HCT116 (cell line): Measurements from ENCODE around the gene PAPPA2. TPM values are rescaled to one million over a fixed set of nuclear protein-coding genes. Genes with fewer than 3 reads are reported as not detected.

ENCODE experiments used
- ATAC-seq: fragments of 200-7000 bp; cut with Tn5 transposase; 2 replicates; pipeline ENCODE4 v1.9.1; 2020; ENCODE audit warnings: mild to moderate bottlenecking, moderate library complexity
- BruUV-seq: library from RNA; stranded (reverse); fragments of 400-500 nt; replicated peaks from 2 replicates; lab custom pipeline; 2021; lab: Mats Ljungman, UMichigan
- CTCF ChIA-PET: fragments of 300-600 bp; sonication (Branson Sonifier 250); formaldehyde crosslinking; loops from one replicate; lab custom pipeline; 2021; ENCODE audit warnings: antibody characterized with exemption; lab: Charles Lee
- POLR2A ChIA-PET: fragments of 300-600, 350-600 bp; sonication (Branson Sonifier 250); formaldehyde crosslinking; loops from one replicate; lab custom pipeline; 2021; ENCODE audit warnings: antibody characterized with exemption; lab: Charles Lee
- RAD21 ChIA-PET, 2 experiments: fragments of 300-600 bp; sonication (Branson Sonifier 250); formaldehyde crosslinking; loops; one replicate each; lab custom pipeline; 2023; ENCODE audit warnings: low total read pairs in 2 of 2; ENCODE audit not compliant: uncharacterized antibody in 2 of 2, unreplicated experiment in 2 of 2, low non-redundant PET in 1 of 2; lab: Charles Lee
- DNase-seq: peaks from one replicate; pipeline ENCODE4 v3.0.0-alpha.2; 2010; ENCODE audit warnings: low read depth, low spot score
- H2AFZ ChIP-seq: fragments of 200-600 bp; shearing (Covaris generic), sonication (generic); 2 replicates; pipeline ENCODE4 v1.6.1; 2017; ENCODE audit warnings: low read depth, mixed run types, mixed read lengths, antibody characterized with exemption, low read length; ENCODE audit not compliant: poor library complexity, severe bottlenecking
- H3K27ac ChIP-seq: 2 replicates; pipeline ENCODE4 v1.5.1; 2012; ENCODE audit warnings: low read depth, low read length
- H3K27me3 ChIP-seq: fragments of 200-600 bp; sonication (generic); 2 replicates; pipeline ENCODE4 v1.6.1; 2016; ENCODE audit warnings: mixed run types, low read length, mixed read lengths; ENCODE audit not compliant: insufficient read depth
- H3K36me3 ChIP-seq, 2 experiments: fragments of 200-500 bp in 1 of 2; fragments of 200-600 bp in 1 of 2; sonication (Bioruptor generic) in 1 of 2; sonication (generic) in 1 of 2; 2 replicates each; pipeline versions ENCODE4 v1.5.1 to v1.6.1; 2014 to 2016; ENCODE audit warnings: low read length in 2 of 2, inconsistent platforms in 1 of 2, mixed read lengths in 1 of 2, mixed run types in 1 of 2; ENCODE audit not compliant: insufficient read depth in 2 of 2, control insufficient read depth in 1 of 2
- H3K4me1 ChIP-seq, 2 experiments: fragments of 200-600 bp in 1 of 2; sonication (generic) in 1 of 2; 2 replicates each; pipeline versions ENCODE4 v1.5.1 to v1.6.1; 2012 to 2017; ENCODE audit warnings: low read length in 2 of 2, inconsistent platforms in 1 of 2, mild to moderate bottlenecking in 1 of 2, mixed read lengths in 1 of 2, mixed run types in 1 of 2, moderate library complexity in 1 of 2; ENCODE audit not compliant: insufficient read depth in 2 of 2, control insufficient read depth in 1 of 2
- H3K4me2 ChIP-seq: fragments of 200-600 bp; sonication (generic); 2 replicates; pipeline ENCODE4 v1.6.1; 2017; ENCODE audit warnings: mixed run types, low read length, mixed read lengths
- H3K4me3 ChIP-seq, 2 experiments: fragments of 200-600 bp in 1 of 2; sonication (generic) in 1 of 2; replicated peaks in 1 of 2; 2 replicates each; pipeline ENCODE4 v1.5.1; 2011 to 2016; ENCODE audit warnings: low read length in 2 of 2, control low read depth in 1 of 2, low read depth in 1 of 2, mild to moderate bottlenecking in 1 of 2, mixed read lengths in 1 of 2, mixed run types in 1 of 2
- H3K79me2 ChIP-seq: fragments of 200-600 bp; sonication (generic); 2 replicates; pipeline ENCODE4 v1.6.1; 2017; ENCODE audit warnings: mild to moderate bottlenecking, mixed run types, low read length, moderate library complexity, mixed read lengths; ENCODE audit not compliant: insufficient read depth
- H3K9ac ChIP-seq: fragments of 200-600 bp; sonication (generic); 2 replicates; pipeline ENCODE4 v1.6.1; 2016; ENCODE audit warnings: low read length, mixed read lengths
- H3K9me2 ChIP-seq: fragments of 200-600 bp; sonication (generic), shearing (Covaris generic); 2 replicates; pipeline ENCODE4 v1.6.1; 2017; ENCODE audit warnings: mixed run types, mild to moderate bottlenecking, moderate library complexity; ENCODE audit not compliant: insufficient read depth
- H3K9me3 ChIP-seq, 2 experiments: fragments of 200-500 bp in 1 of 2; fragments of 200-600 bp in 1 of 2; sonication (Bioruptor generic) in 1 of 2; sonication (generic) in 1 of 2; 2 replicates each; pipeline ENCODE4 v1.6.1; 2014 to 2017; ENCODE audit warnings: low read length in 2 of 2, mixed read lengths in 2 of 2, inconsistent platforms in 1 of 2, low read depth in 1 of 2, mild to moderate bottlenecking in 1 of 2, mixed run types in 1 of 2, moderate library complexity in 1 of 2; ENCODE audit not compliant: control insufficient read depth in 1 of 2, insufficient read depth in 1 of 2
- H4K20me1 ChIP-seq: fragments of 200-600 bp; sonication (generic), shearing (Covaris generic); 2 replicates; pipeline ENCODE4 v1.6.1; 2017; ENCODE audit warnings: mixed run types, mild to moderate bottlenecking, moderate library complexity; ENCODE audit not compliant: insufficient read depth
- ATF3 ChIP-seq: IDR thresholded peaks from 2 replicates; pipeline ENCODE4 v1.6.1; 2012
- CBX3 ChIP-seq: IDR thresholded peaks from 2 replicates; pipeline ENCODE4 v1.6.1; 2012; ENCODE audit warnings: low read depth
- CTCF ChIP-seq, 3 experiments: fragments of 200-600 bp in 1 of 3; sonication (generic) in 1 of 3; IDR thresholded peaks in 2 of 3; conservative IDR thresholded peaks in 1 of 3; 2 replicates each; pipeline ENCODE4 v1.5.1; 2012 to 2017; ENCODE audit warnings: low read depth in 2 of 3, low read length in 2 of 3, antibody characterized with exemption in 1 of 3, borderline replicate concordance in 1 of 3, control low read depth in 1 of 3, mild to moderate bottlenecking in 1 of 3, mixed read lengths in 1 of 3, mixed run types in 1 of 3, moderate library complexity in 1 of 3; ENCODE audit not compliant: insufficient read depth in 1 of 3
- ELF1 ChIP-seq: IDR thresholded peaks from 2 replicates; pipeline ENCODE4 v1.6.1; 2012; ENCODE audit warnings: low read depth, borderline replicate concordance
- EZH2phosphoT487 ChIP-seq: fragments of 200-600 bp; IDR thresholded peaks from 2 replicates; pipeline ENCODE4 v1.6.1; 2018; ENCODE audit warnings: antibody characterized with exemption, borderline replicate concordance
- JUND ChIP-seq: IDR thresholded peaks from 2 replicates; pipeline ENCODE4 v1.6.1; 2012
- MAX ChIP-seq: IDR thresholded peaks from 2 replicates; pipeline ENCODE4 v1.6.1; 2012
- POLR2A ChIP-seq: IDR thresholded peaks from 2 replicates; pipeline ENCODE4 v1.7.0; 2011; ENCODE audit warnings: borderline replicate concordance; ENCODE audit not compliant: insufficient read depth, insufficient read length; ENCODE audit errors: extremely low read depth
- POLR2AphosphoS5 ChIP-seq: IDR thresholded peaks from 2 replicates; pipeline ENCODE4 v1.6.1; 2011; ENCODE audit warnings: mild to moderate bottlenecking, low read depth, low read length, moderate library complexity
- RAD21 ChIP-seq: IDR thresholded peaks from 2 replicates; pipeline ENCODE4 v1.6.1; 2012; ENCODE audit warnings: low read depth, mild to moderate bottlenecking
- SIN3A ChIP-seq: IDR thresholded peaks from 2 replicates; pipeline ENCODE4 v1.6.1; 2012; ENCODE audit warnings: low read depth
- SP1 ChIP-seq: IDR thresholded peaks from 2 replicates; pipeline ENCODE4 v1.6.1; 2012; ENCODE audit warnings: low read depth
- SRF ChIP-seq: IDR thresholded peaks from 2 replicates; pipeline ENCODE4 v1.6.1; 2012; ENCODE audit warnings: low read depth
- YY1 ChIP-seq: IDR thresholded peaks from 2 replicates; pipeline ENCODE4 v1.6.1; 2011; ENCODE audit warnings: low read length, low read depth, moderate library complexity, mild to moderate bottlenecking; ENCODE audit not compliant: insufficient replicate concordance; ENCODE audit errors: extremely low read depth
- ZBTB33 ChIP-seq: IDR thresholded peaks from 2 replicates; pipeline ENCODE4 v1.6.1; 2011; ENCODE audit warnings: mild to moderate bottlenecking, low read length, moderate library complexity; ENCODE audit not compliant: insufficient replicate concordance; ENCODE audit errors: extremely low read depth
- ZFX ChIP-seq: fragments of 450-650 bp; IDR thresholded peaks from 2 replicates; pipeline ENCODE4 v1.6.1; 2017
- ZNF274 ChIP-seq: fragments of 200-500 bp; sonication (Bioruptor generic); IDR thresholded peaks from 2 replicates; pipeline ENCODE4 v1.6.1; 2014; ENCODE audit warnings: mild to moderate bottlenecking, low read depth, low read length, inconsistent platforms
- intact Hi-C: fragments of 100-400 bp; cut with micrococcal nuclease; formaldehyde crosslinking; loops from 2 replicates; pipeline ENCODE4 v1.10.0; 2022
- total RNA-seq: library from RNA; stranded (reverse); gene quantifications from one replicate; pipeline ENCODE4 v1.2.1, GENCODE V29; 2021; ENCODE audit not compliant: unreplicated experiment

Gene PAPPA2
- total RNA-seq, 1 experiment from 2014 or later, result not detected

GRCh38 chr1:176485083-176485482 is 22.1 kb downstream of the PAPPA2 start:
- ATAC-seq (no peak), DNase-seq (no peak)
- H3K9me2 ChIP-seq, result no peaks in the 10 kb centered on the region
- H3K4me2 ChIP-seq, result no peak overlapping the region
- TF ChIP-seq ELF1 (no peak), EZH2phosphoT487 (no peak), MAX (no peak), JUND (no peak), YY1 (no peak)
- no peaks in the 10 kb centered on the region for H3K9me3 ChIP-seq
- no peaks in the 10 kb centered on the region for H3K36me3 ChIP-seq
- no peak overlapping the region for H3K4me3 ChIP-seq
- ChIA-PET RAD21 (no interaction called here), CTCF (no interaction called here), POLR2A (no interaction called here)
- peaks cover 22% of the 10 kb centered on the region; the same call in 1 of the 2 replicates for H3K27me3 ChIP-seq
- no peaks in the 10 kb centered on the region for H3K4me1 ChIP-seq
- H2AFZ ChIP-seq, result no peak overlapping the region
- no TSS peak for BruUV-seq
- intact Hi-C loops, result no loop called here
- no peaks in the 10 kb centered on the region for H4K20me1 ChIP-seq
- no peaks in the 10 kb centered on the region for H3K79me2 ChIP-seq
- H3K27ac ChIP-seq, result no peak overlapping the region
- no peak overlapping the region for H3K9ac ChIP-seq

GRCh38 chr1:176494436-176494835 is 31.5 kb downstream of the PAPPA2 start:
- no TSS peak for BruUV-seq
- no peak for TF ChIP-seq SRF
- TF ChIP-seq SIN3A, result no peak
- TF ChIP-seq EZH2phosphoT487, result no peak
- no peak for TF ChIP-seq YY1
- no peak for TF ChIP-seq SP1
- no peak for TF ChIP-seq CBX3
- TF ChIP-seq RAD21, result no peak
- TF ChIP-seq ZFX, result no peak
- TF ChIP-seq CTCF (IDR thresholded peaks at IDR 0.05 in 2 of 3, conservative IDR thresholded peaks at IDR 0.05 in 1 of 3; ENCODE audit: borderline replicate concordance in 1 of 3, insufficient read depth in 1 of 3, low read depth in 2 of 3, low read length in 2 of 3), result no peak
- TF ChIP-seq ZBTB33, result no peak
- no peak for TF ChIP-seq ATF3
- TF ChIP-seq ELF1, result no peak
- no peak for TF ChIP-seq ZNF274
- no peak for TF ChIP-seq POLR2AphosphoS5
- TF ChIP-seq POLR2A, result no peak

More at GRCh38 chr1:176494436-176494835, 31.5 kb downstream of the PAPPA2 start:
- ChIA-PET CTCF (no interaction called here), RAD21 (no interaction called here), POLR2A (no interaction called here)
- Histone ChIP-seq H3K9ac (no peak overlapping the region), H4K20me1 (no peaks in the 10 kb centered on the region), H3K9me3 (no peaks in the 10 kb centered on the region), H3K79me2 (no peaks in the 10 kb centered on the region), H3K27me3 (peaks cover 18% of the 10 kb centered on the region), H3K4me3 (no peak overlapping the region), H3K4me2 (no peak overlapping the region), H3K4me1 (no peaks in the 10 kb centered on the region), H2AFZ (no peak overlapping the region), H3K36me3 (no peaks in the 10 kb centered on the region), H3K27ac (no peak overlapping the region), H3K9me2 (no peaks in the 10 kb centered on the region)
- ATAC-seq, result no peak
- no peak for DNase-seq
- intact Hi-C loops, result no loop called here
